MCF 10A (cell line): ENCODE measurements around the gene SH3TC1. TPM values are rescaled to one million over a fixed set of nuclear protein-coding genes. Genes with fewer than 3 reads are reported as not detected.

Experiments
- BruUV-seq: library from RNA; stranded (reverse); fragments of 400-500 nt; replicated peaks from 2 replicates; lab custom pipeline; 2021; lab: Mats Ljungman, UMichigan
- CTCF ChIA-PET: fragments of 300-600 bp; sonication (Branson Sonifier 250); formaldehyde crosslinking; extraction: SDS; loops from one replicate; lab custom pipeline; 2021; ENCODE audit warnings: antibody characterized with exemption, inconsistent platforms; lab: Yijun Ruan, JAX
- POLR2A ChIA-PET: fragments of 300-600, 350-650 bp; sonication (Branson Sonifier 250); formaldehyde crosslinking; extraction: SDS; loops from one replicate; lab custom pipeline; 2020; ENCODE audit warnings: antibody characterized with exemption, inconsistent platforms; lab: Yijun Ruan, JAX
- DNase-seq: peaks from one replicate; pipeline ENCODE4 v3.0.0-alpha.2; 2018; ENCODE audit not compliant: unreplicated experiment
- H3K27ac Mint-ChIP-seq: one replicate; pipeline ENCODE4 v1.8.0; 2022; ENCODE audit warnings: mild to moderate bottlenecking, low read depth, mixed read lengths; ENCODE audit not compliant: unreplicated experiment
- H3K27me3 Mint-ChIP-seq: one replicate; pipeline ENCODE4 v1.8.0; 2022; ENCODE audit warnings: mixed read lengths; ENCODE audit not compliant: insufficient read depth, unreplicated experiment
- H3K36me3 Mint-ChIP-seq: one replicate; pipeline ENCODE4 v1.8.0; 2022; ENCODE audit warnings: mild to moderate bottlenecking, moderate library complexity, mixed read lengths; ENCODE audit not compliant: insufficient read depth, unreplicated experiment
- H3K4me1 Mint-ChIP-seq: one replicate; pipeline ENCODE4 v1.8.0; 2022; ENCODE audit warnings: mixed read lengths; ENCODE audit not compliant: insufficient read depth, unreplicated experiment
- H3K4me3 Mint-ChIP-seq: one replicate; pipeline ENCODE4 v1.8.0; 2022; ENCODE audit warnings: mild to moderate bottlenecking, moderate library complexity, mixed read lengths; ENCODE audit not compliant: unreplicated experiment
- H3K9me3 Mint-ChIP-seq: one replicate; pipeline ENCODE4 v1.8.0; 2022; ENCODE audit warnings: mixed read lengths; ENCODE audit not compliant: unreplicated experiment
- CTCF ChIP-seq: fragments of 200-600 bp; IDR thresholded peaks from one replicate; pipeline ENCODE4 v1.8.0; 2022; ENCODE audit warnings: antibody characterized with exemption, mild to moderate bottlenecking; ENCODE audit not compliant: unreplicated experiment
- intact Hi-C: fragments of 100-400 bp; cut with micrococcal nuclease; formaldehyde crosslinking; loops from 2 replicates; pipeline ENCODE4 v1.14.1; 2022
- total RNA-seq: library from RNA; stranded (reverse); gene quantifications from 2 replicates; pipeline ENCODE4 v1.2.3, GENCODE V29; 2022

Gene SH3TC1
- total RNA-seq, 1 experiment from 2014 or later, result 28.8 TPM

GRCh38 chr4:8188085-8188484 is 11.0 kb upstream of the SH3TC1 start:
- Mint-ChIP-seq H3K36me3 (no peaks in the 10 kb centered on the region), H3K4me1 (peaks cover 45% of the 10 kb centered on the region), H3K4me3 (no peak overlapping the region), H3K9me3 (no peaks in the 10 kb centered on the region), H3K27me3 (no peaks in the 10 kb centered on the region), H3K27ac (peak overlapping the region; percentile 41)
- peak; percentile 82 for DNase-seq
- intact Hi-C loops, result loop anchor here (10.0 kb wide), 1 partner anchor 383 kb away; no protein-coding TSS in a partner anchor
- BruUV-seq, result no TSS peak
- no peak for TF ChIP-seq CTCF
- POLR2A ChIA-PET, result interaction anchor here (1.0 to 2.2 kb wide), 6 partner anchors 11 to 252 kb away, joined by 3 to 15 read pairs (median 4); partner anchors contain the start of gene SH3TC1
- CTCF ChIA-PET, result interaction anchor here (0.8 to 8.9 kb wide), 4 partner anchors 9 to 227 kb away, joined by 3 to 185 read pairs (median 4); no protein-coding TSS in a partner anchor

GRCh38 chr4:8188743-8189550 is 10.1 kb upstream of the SH3TC1 start:
- peak overlapping the region; percentile 29 for H3K4me3 Mint-ChIP-seq
- no peaks in the 10 kb centered on the region for H3K36me3 Mint-ChIP-seq
- ChIA-PET POLR2A (interaction anchor here (0.6 to 2.2 kb wide), 11 partner anchors 9 to 301 kb away, joined by 3 to 15 read pairs (median 4); partner anchors contain the start of gene SH3TC1), CTCF (interaction anchor here (8.9 kb wide), 1 partner anchor 12 kb away, joined by 185 read pairs; no protein-coding TSS in a partner anchor)
- intact Hi-C loops, result loop anchor here (10.0 kb wide), 1 partner anchor 384 kb away; no protein-coding TSS in a partner anchor
- peak overlapping the region; percentile 41 for H3K27ac Mint-ChIP-seq
- DNase-seq, result peak; percentile 97
- no TSS peak for BruUV-seq
- H3K4me1 Mint-ChIP-seq, result peaks cover 38% of the 10 kb centered on the region
- H3K9me3 Mint-ChIP-seq, result no peaks in the 10 kb centered on the region
- TF ChIP-seq CTCF, result no peak
- H3K27me3 Mint-ChIP-seq, result no peaks in the 10 kb centered on the region

- Mint-ChIP-seq H3K27me3 (no peaks in the 10 kb centered on the region), H3K9me3 (no peaks in the 10 kb centered on the region), H3K36me3 (no peaks in the 10 kb centered on the region), H3K4me3 (no peak overlapping the region), H3K27ac (peak overlapping the region; percentile 41), H3K4me1 (peaks cover 34% of the 10 kb centered on the region)
- no TSS peak for BruUV-seq
- no peak for TF ChIP-seq CTCF
- POLR2A ChIA-PET, result interaction anchor here (1.7 kb wide), 1 partner anchor 9 kb away, joined by 5 read pairs; the partner anchor contains the start of gene SH3TC1
- CTCF ChIA-PET, result interaction anchor here (8.9 kb wide), 1 partner anchor 12 kb away, joined by 185 read pairs; no protein-coding TSS in a partner anchor
- no peak for DNase-seq
- intact Hi-C loops, result loop anchor here (10.0 kb wide), 1 partner anchor 385 kb away; no protein-coding TSS in a partner anchor
Measured at GRCh38 chr4:8189551-8190466, 9.3 kb upstream of the SH3TC1 start.
